Ovary (tissue), 3 donors: ENCODE measurements around the gene ST7.

Experiments used
- CTCF ChIP-seq, 3 donors: fragments of 450-650 bp in 2 of 3; fragments of 200-600 bp in 1 of 3; IDR thresholded peaks; one replicate each; pipeline versions ENCODE4 v1.5.1 to v1.8.0; 2016 to 2022; ENCODE audit warnings: antibody characterized with exemption in 3 of 3, mild to moderate bottlenecking in 1 of 3
- EP300 ChIP-seq: sonication (generic); formaldehyde crosslinking; IDR thresholded peaks from one replicate; pipeline ENCODE4 v1.6.1; 2017; ENCODE audit warnings: antibody characterized with exemption
- POLR2A ChIP-seq: fragments of 450-650 bp; IDR thresholded peaks from one replicate; pipeline ENCODE4 v1.6.1; 2017; ENCODE audit warnings: antibody characterized with exemption, mild to moderate bottlenecking, moderate library complexity
- donor health status: DM: no; HTN: no; CAD: no.

- TF ChIP-seq CTCF (IDR thresholded peaks at IDR 0.05) = no peak
- TF ChIP-seq POLR2A = no peak
- no peak for TF ChIP-seq EP300
Observed at GRCh38 chr7:117008886-117009531, 55.7 kb downstream of the ST7 start.
